Aorta (tissue), 5 donors: Measurements from ENCODE around the gene MAP2K2. TPM values are rescaled to one million over a fixed set of nuclear protein-coding genes. Genes with fewer than 3 reads are reported as not detected.
A peak's percentile ranks its signal among the peaks of the same experiment; 100 is the strongest.

Source experiments
- ATAC-seq: fragments of 200-7000 bp; cut with Tn5 transposase; one replicate; pipeline ENCODE4 v1.9.1; 2022; ENCODE audit warnings: moderate library complexity; ENCODE audit not compliant: low FRiP score
- DNase-seq, 2 donors: peaks; one replicate each; pipeline ENCODE4 v3.0.0-alpha.2; 2020
- H3K27ac ChIP-seq, 2 donors: one replicate each; pipeline ENCODE4 v1.5.1; 2013; ENCODE audit warnings: low read length in 2 of 2, mild to moderate bottlenecking in 2 of 2, moderate library complexity in 2 of 2, control low read depth in 1 of 2, inconsistent platforms in 1 of 2, low read depth in 1 of 2
- H3K27me3 ChIP-seq, 2 donors: one replicate each; pipeline ENCODE4 v1.6.1; 2013; ENCODE audit warnings: control low read depth in 1 of 2, low read length in 1 of 2, mild to moderate bottlenecking in 1 of 2, moderate library complexity in 1 of 2; ENCODE audit not compliant: insufficient read depth in 2 of 2, control insufficient read depth in 1 of 2
- H3K36me3 ChIP-seq, 2 donors: one replicate each; pipeline ENCODE4 v1.6.1; 2013; ENCODE audit warnings: control low read depth in 1 of 2, low read length in 1 of 2, mild to moderate bottlenecking in 1 of 2; ENCODE audit not compliant: insufficient read depth in 2 of 2, control insufficient read depth in 1 of 2
- H3K4me1 ChIP-seq, 2 donors: one replicate each; pipeline ENCODE4 v1.6.1; 2013; ENCODE audit warnings: low read length in 2 of 2, control low read depth in 1 of 2, mild to moderate bottlenecking in 1 of 2, moderate library complexity in 1 of 2; ENCODE audit not compliant: insufficient read depth in 2 of 2, control insufficient read depth in 1 of 2
- H3K4me3 ChIP-seq, 2 donors: one replicate each; pipeline ENCODE4 v1.5.1; 2013; ENCODE audit warnings: low read length in 2 of 2, control low read depth in 1 of 2, mild to moderate bottlenecking in 1 of 2
- H3K9me3 ChIP-seq: one replicate; pipeline ENCODE4 v1.6.1; 2013; ENCODE audit warnings: mild to moderate bottlenecking, low read length; ENCODE audit not compliant: control insufficient read depth
- WGBS, 2 donors: extraction: QIAGEN DNeasy Blood & Tissue Kit; methylation state at CpG; one replicate each; pipeline ENCODE4 v1.1.7; 2013; 5-methylcytosine and 5-hydroxymethylcytosine counted together
- intact Hi-C, 2 donors: fragments of 100-400 bp; cut with DNase I; formaldehyde crosslinking; loops; one replicate each; pipeline versions ENCODE4 v1.14.2 to v1.15.0; 2022
- polyA plus RNA-seq, 2 donors: library from polyadenylated mRNA; stranded (reverse); fragments of 200-250 nt; gene quantifications; one replicate each; pipeline ENCODE4 v1.2.3, GENCODE V29; 2013
- total RNA-seq, 2 donors: library from RNA; stranded (reverse); fragmentation: NEBNext Ultra II Directional; extraction: Animal tissue kit (Norgen Biotek cat#: 25700); gene quantifications; one replicate each; pipeline ENCODE4 v1.2.1, GENCODE V29; 2021
- donor health status: healthy with polysubstance abuse.
- donor health status: Bipolar disorder and iron deficiency.
- donor health status: DM: no; HTN: no; CAD: no.
- donor health status: DM: no; HTN: no; CAD: no.
- donor health status: DM: yes; HTN: yes; CAD: no.

The MAP2K2 gene
- total and polyA plus RNA-seq, 4 donors, result 80.8 to 230 (median 90.1) TPM

DNA sequence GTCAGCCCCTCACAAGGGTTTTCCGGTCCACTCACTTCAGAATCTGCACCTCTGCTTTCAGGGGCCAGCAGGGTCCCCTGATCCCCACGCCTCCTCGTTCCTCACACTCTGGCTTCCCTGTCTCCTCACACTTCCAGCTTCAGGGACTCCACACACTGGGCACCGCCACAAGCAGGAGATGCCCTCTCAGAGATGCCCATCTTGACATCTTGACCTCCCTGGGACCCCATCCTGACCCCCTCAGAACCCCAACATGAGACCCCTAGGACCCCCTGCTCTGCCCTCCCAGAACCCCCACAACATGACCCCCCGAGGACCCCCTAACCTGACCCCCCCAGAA is 2.7 kb downstream of the MAP2K2 start:
- intact Hi-C loops, result loop anchor here in 1 of 2 donors (5.0 kb wide), 1 partner anchor 54 kb away; the partner anchor contains the start of gene ZBTB7A
- Histone ChIP-seq H3K27ac (no peak overlapping the region), H3K9me3 (no peaks in the 10 kb centered on the region), H3K36me3 (no peaks in the 10 kb centered on the region), H3K4me3 (no peak overlapping the region), H3K27me3 (no peaks in the 10 kb centered on the region), H3K4me1 (no peaks in the 10 kb centered on the region)
- DNase-seq, result no peak
- no peak for ATAC-seq
- WGBS, 2 donors, result 96 to 97% methylated on average over 5 of the region's 5 CpGs

DNA sequence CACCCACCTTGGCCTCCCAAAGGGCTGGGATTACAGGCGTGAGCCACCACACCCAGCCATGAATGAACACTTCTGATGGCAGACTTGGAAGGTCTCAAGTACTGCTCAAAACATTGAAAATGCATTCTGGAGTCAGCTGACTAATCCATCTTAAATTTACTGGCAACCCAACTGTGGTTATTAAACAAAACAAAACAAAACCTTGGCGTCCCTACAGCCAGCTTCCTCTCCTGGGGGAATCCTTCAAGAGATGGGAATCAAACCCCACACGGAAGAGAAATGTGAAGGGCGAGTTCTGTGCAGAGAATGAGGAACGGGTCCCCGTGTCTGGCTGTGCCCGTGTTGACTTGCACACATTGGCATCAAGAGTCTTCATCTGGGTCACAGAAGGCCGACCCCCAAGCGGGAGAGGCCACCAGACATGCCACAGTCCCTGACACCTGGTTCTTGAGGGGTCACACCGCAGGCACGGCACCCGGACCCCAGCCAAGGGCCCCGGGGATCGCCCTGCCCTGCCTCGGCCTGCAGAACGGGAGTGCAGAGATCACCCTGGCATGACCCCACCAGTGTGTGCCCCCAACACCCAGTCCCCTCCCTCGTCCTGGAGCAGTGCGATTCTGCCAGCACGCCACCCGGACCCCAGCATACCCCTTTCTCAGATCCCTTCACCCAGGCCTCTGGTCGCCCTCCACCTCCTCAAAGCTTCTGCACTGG is 3.2 kb downstream of the MAP2K2 start:
- no peaks in the 10 kb centered on the region for H3K27me3 ChIP-seq
- ATAC-seq (no peak), DNase-seq (no peak)
- intact Hi-C loops, result loop anchor here in 1 of 2 donors (5.0 kb wide), 1 partner anchor 53 kb away; the partner anchor contains the start of gene ZBTB7A
- H3K4me3 ChIP-seq, result no peak overlapping the region
- H3K9me3 ChIP-seq, result no peaks in the 10 kb centered on the region
- WGBS, 2 donors, result 78 to 81% methylated on average over 21 of the region's 21 CpGs
- H3K36me3 ChIP-seq, result no peaks in the 10 kb centered on the region
- H3K4me1 ChIP-seq, result no peaks in the 10 kb centered on the region
- no peak overlapping the region for H3K27ac ChIP-seq

DNA sequence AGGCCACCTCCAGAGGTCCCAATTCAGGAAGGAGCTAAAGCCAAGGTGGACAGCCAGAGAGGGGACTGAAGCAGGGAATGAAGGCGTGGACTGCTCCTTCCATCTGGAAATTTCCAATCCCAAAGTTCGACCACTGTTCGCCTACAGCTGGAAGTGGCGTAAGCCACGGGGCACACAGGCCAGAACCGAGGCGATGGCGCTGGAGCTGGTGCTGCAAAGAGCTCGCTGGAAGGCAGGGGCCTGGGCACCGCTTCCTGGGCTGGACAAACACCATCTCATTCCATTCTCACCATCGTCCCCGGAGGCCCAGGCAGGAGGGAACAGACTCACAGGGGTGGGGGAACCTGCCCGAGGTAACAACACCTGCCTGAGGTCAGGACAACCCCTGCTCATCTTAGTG is 4.2 kb downstream of the MAP2K2 start:
- 88% methylated on average over 13 of the region's 13 CpGs for WGBS, 2 donors
- Histone ChIP-seq H3K4me1 (no peaks in the 10 kb centered on the region), H3K4me3 (no peak overlapping the region), H3K27me3 (no peaks in the 10 kb centered on the region), H3K27ac (no peak overlapping the region), H3K9me3 (no peaks in the 10 kb centered on the region), H3K36me3 (no peaks in the 10 kb centered on the region)
- intact Hi-C loops, result loop anchor here in 1 of 2 donors (5.0 kb wide), 1 partner anchor 52 kb away; the partner anchor contains the start of gene ZBTB7A
- DNase-seq, result no peak
- ATAC-seq, result no peak

DNA sequence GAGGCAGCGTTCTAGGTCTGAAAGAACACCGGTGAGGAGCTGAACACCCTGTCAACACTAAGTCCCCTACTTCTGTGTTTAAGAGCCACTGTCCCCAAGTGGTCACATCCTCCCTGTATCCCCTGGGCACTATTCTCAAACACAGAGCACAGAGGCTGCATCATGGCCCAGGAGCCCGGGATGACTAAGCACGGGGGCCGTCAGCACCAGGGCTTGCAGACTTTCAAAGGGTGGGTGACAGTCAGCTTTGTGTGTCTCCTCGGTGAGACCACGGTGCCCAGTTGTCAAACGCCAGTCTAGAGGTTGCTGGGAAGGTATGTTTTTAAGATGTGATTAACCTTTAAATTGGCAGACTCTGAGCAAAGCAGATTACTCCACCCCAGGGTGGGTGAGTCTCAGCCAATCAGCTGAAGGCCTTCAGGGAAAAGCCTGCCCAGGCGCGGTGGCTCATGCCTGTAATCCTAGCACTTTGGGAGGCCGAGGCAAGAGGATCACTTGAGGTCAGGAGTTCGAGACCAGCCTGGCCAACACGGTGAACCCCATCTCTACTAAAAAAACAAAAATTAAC is 8.0 kb downstream of the MAP2K2 start:
- no peaks in the 10 kb centered on the region for H3K27me3 ChIP-seq
- intact Hi-C loops, result no loop called here
- H3K36me3 ChIP-seq, result no peaks in the 10 kb centered on the region
- no peak for ATAC-seq
- H3K9me3 ChIP-seq, result no peaks in the 10 kb centered on the region
- H3K27ac ChIP-seq, result no peak overlapping the region
- no peaks in the 10 kb centered on the region for H3K4me1 ChIP-seq
- no peak overlapping the region for H3K4me3 ChIP-seq
- DNase-seq, result no peak
- 80 to 86% methylated on average over 13 of the region's 13 CpGs for WGBS, 2 donors

DNA sequence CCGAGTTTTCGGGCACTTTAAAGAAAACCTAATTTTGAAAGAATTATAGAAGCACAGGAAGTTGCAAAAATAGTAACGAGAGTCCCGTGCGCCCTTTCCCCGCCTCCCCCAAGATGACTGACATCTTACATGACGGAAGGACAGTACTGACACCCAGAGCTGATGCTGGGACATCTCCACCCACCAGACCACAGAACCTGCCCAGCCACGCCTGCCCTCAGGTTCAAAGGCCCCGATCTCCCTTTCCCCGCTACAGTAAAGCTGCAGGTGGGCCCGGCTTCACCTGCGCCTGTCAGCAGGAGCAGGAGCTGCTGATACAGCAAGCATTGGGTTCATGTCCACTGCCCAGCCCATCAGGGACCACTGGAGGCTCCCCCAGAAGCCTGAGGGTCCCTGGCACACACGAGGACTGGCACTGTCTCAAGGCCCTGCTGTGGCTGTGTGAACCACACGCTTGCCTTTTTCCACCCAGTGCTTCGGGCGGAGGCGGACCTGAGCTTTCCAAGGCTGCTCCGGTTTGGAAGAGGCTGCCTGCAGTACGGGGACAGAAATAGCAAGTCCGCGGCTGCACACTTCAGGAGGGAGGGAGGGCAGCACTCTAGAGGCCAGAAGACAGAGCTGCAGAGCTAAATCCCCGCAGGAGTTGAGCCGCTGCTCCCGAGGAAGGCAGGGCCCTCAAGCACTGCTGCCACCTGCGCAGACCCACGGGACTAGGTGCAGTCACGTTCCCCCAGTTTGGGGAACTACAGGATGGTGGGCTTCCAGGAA is 8.7 kb downstream of the MAP2K2 start:
- no peak for ATAC-seq
- H3K27me3 ChIP-seq, result no peaks in the 10 kb centered on the region
- no peak overlapping the region for H3K4me3 ChIP-seq
- peaks cover 0 to 2% of the 10 kb centered on the region in 2 donors for H3K36me3 ChIP-seq
- no peaks in the 10 kb centered on the region for H3K9me3 ChIP-seq
- H3K27ac ChIP-seq, result no peak overlapping the region
- intact Hi-C loops, result no loop called here
- DNase-seq, result peak in 1 of 2 donors; percentile 55
- 67 to 68% methylated on average over 27 of the region's 27 CpGs for WGBS, 2 donors
- no peaks in the 10 kb centered on the region for H3K4me1 ChIP-seq

DNA sequence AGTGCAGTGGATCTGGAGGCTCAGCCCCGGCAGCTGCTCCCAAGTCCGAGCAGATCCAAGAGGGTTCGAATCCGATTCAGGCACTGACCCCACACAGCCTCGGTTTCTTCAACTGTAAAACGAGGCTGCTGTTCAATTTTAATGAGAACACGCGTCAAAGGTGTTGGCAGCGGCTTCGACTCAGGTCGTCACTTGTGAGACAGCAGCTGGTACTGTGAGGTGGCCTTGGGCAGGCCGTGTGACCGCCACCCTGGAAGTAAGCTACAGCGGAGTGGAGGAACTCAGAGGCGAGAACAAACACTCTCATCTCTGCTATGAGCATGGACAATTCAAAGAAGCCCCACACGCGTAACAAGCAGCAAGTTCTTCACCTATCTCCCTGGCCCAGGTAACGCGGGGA is 9.7 kb downstream of the MAP2K2 start:
- H3K27ac ChIP-seq, result no peak overlapping the region
- WGBS, 2 donors, result 90 to 94% methylated on average over 19 of the region's 19 CpGs
- intact Hi-C loops, result no loop called here
- DNase-seq (no peak), ATAC-seq (no peak)
- H3K36me3 ChIP-seq, result peaks cover 0 to 3% of the 10 kb centered on the region in 2 donors
- H3K4me1 ChIP-seq, result no peaks in the 10 kb centered on the region
- no peak overlapping the region for H3K4me3 ChIP-seq
- H3K27me3 ChIP-seq, result no peaks in the 10 kb centered on the region
- no peaks in the 10 kb centered on the region for H3K9me3 ChIP-seq

DNA sequence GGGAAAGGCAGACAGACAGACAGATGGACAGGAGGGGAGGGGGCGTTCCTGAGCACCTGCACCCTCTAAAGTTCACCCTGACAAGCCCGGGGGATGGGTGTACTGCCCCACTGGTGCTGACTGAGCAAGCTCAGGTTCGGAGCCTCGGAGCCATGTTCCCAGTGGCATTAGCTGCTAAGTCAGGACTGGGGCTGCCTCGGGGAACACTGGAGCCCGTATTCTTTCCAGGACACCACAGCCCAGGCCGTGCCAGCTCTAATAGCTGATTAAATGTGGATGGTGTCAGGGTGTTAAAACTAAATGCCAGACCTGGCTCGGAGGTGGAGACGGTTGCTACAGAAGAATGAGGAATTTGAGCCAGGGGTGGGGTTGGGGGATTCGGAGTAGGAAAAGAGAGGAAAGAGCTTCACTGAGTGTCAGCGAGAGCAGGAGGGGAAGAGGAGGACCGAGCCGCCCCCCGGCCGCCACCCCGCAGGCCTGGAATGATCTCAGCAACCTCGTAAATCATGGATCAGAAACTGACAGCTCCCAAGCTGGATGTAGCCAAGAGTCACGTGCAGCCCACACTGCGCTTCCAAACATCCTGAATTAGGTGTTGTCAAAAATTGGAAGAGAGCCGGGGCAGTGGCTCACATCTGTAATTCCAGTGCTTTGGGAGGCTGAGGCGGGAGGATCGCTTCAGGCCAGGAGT is 10.4 kb downstream of the MAP2K2 start:
- no peak overlapping the region for H3K4me3 ChIP-seq
- ATAC-seq (no peak), DNase-seq (no peak)
- H3K36me3 ChIP-seq, result peaks cover 0 to 5% of the 10 kb centered on the region in 2 donors
- intact Hi-C loops, result no loop called here
- no peak overlapping the region for H3K27ac ChIP-seq
- no peaks in the 10 kb centered on the region for H3K9me3 ChIP-seq
- no peaks in the 10 kb centered on the region for H3K27me3 ChIP-seq
- no peaks in the 10 kb centered on the region for H3K4me1 ChIP-seq
- 82 to 84% methylated on average over 22 of the region's 22 CpGs for WGBS, 2 donors

DNA sequence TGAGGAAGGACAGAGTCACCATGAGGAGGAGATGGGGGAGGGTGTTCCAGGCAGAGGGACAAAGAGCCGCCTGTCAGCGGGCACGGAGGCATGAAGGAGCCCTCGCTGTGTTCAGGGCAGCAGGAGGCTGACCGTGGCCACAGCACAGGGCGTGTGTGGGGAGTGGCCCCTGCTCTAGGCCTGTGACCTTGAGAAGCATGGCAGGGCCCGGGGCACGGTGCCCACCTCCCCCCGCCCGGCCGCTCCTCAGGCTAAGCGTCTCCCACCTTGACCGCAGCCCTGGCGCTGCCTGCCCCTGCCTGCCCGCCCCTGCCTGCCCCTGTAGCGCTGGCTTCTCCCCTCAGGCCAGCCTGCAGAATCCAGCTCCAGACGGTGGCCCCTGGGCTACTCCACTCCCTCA is 11.6 kb downstream of the MAP2K2 start:
- WGBS, 2 donors, result 97 to 98% methylated on average over 17 of the region's 17 CpGs
- peaks cover 0 to 7% of the 10 kb centered on the region in 2 donors for H3K36me3 ChIP-seq
- no peaks in the 10 kb centered on the region for H3K9me3 ChIP-seq
- ATAC-seq (no peak), DNase-seq (no peak)
- intact Hi-C loops, result no loop called here
- no peaks in the 10 kb centered on the region for H3K4me1 ChIP-seq
- no peak overlapping the region for H3K27ac ChIP-seq
- H3K4me3 ChIP-seq, result no peak overlapping the region
- no peaks in the 10 kb centered on the region for H3K27me3 ChIP-seq
